ENCODE measurements around the gene SRP68. TPM values are rescaled to one million over a fixed set of nuclear protein-coding genes. Genes with fewer than 3 reads are reported as not detected.

The SRP68 gene
- total and polyA plus RNA-seq, 2 of the 8 experiments (the other 6 are each of a cell fraction or from before 2014, with no cell fraction given): 57.7 to 83.5 TPM

- TF ChIP-seq HDAC6 (IDR thresholded peaks at IDR 0.05; ENCODE audit: low read depth, low read length) (no peak), CHD7 (IDR thresholded peaks at IDR 0.05; ENCODE audit: insufficient replicate concordance, low read length) (no peak), SP4 (IDR thresholded peaks at IDR 0.05; ENCODE audit: low read length) (peak; percentile 69; the same call in 1 of the 2 replicates), NANOG (IDR thresholded peaks at IDR 0.05; ENCODE audit: insufficient read depth, low read depth, low read length, poor library complexity, severe bottlenecking) (no peak), CBX5 (IDR thresholded peaks at IDR 0.05; ENCODE audit: low read depth, low read length) (no peak), TAF1 (IDR thresholded peaks at IDR 0.05; ENCODE audit: low read depth, low read length) (no peak), RAD21 (IDR thresholded peaks at IDR 0.05 in 1 of 2, conservative IDR thresholded peaks at IDR 0.05 in 1 of 2; ENCODE audit: low read depth in 2 of 2, low read length in 2 of 2) (peak; percentile 93 to 97), CHD2 (IDR thresholded peaks at IDR 0.05; ENCODE audit: low read length) (no peak)
Measured at GRCh38 chr17:76014100-76014924, 58.0 kb downstream of the SRP68 start (continued).

Measured in H1 (cell line).